ENCODE data around the gene ATG7.

DNA sequence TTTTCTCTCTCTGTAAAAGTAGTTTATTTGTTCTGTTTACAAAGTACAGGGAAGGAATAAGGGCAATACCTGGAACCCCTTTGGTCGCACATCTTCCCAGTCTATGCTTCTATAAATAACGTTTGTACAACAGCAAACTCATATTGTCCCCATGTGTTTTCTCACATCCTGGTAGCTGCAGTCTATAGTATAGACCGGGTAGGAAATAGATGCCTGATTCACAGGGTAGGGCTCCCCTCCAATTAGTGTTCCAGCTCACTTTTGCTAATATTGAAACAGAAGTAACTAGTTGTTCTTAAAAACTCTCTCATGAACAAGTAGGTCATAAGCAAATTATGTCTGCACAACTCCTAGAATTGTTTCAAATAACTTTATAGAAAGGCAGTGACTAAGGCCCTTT, 17.7 kb downstream of the ATG7 start:
- TF ChIP-seq, protein P1, sequence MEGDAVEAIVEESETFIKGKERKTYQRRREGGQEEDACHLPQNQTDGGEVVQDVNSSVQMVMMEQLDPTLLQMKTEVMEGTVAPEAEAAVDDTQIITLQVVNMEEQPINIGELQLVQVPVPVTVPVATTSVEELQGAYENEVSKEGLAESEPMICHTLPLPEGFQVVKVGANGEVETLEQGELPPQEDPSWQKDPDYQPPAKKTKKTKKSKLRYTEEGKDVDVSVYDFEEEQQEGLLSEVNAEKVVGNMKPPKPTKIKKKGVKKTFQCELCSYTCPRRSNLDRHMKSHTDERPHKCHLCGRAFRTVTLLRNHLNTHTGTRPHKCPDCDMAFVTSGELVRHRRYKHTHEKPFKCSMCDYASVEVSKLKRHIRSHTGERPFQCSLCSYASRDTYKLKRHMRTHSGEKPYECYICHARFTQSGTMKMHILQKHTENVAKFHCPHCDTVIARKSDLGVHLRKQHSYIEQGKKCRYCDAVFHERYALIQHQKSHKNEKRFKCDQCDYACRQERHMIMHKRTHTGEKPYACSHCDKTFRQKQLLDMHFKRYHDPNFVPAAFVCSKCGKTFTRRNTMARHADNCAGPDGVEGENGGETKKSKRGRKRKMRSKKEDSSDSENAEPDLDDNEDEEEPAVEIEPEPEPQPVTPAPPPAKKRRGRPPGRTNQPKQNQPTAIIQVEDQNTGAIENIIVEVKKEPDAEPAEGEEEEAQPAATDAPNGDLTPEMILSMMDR (IDR thresholded peaks at IDR 0.05), result no peak
- TF ChIP-seq POLR2A (IDR thresholded peaks at IDR 0.05; ENCODE audit: low read depth) (no peak), POLR2AphosphoS5 (IDR thresholded peaks at IDR 0.05) (no peak), EP300 (IDR thresholded peaks at IDR 0.05) (no peak)
